GM19463 (cell line): ENCODE measurements around the gene GPR132.
"Not testable (repeated sequence)": the region's sequence is repeated elsewhere in the genome, so short reads cannot be mapped to it uniquely, and the experiment has no call there.

Source experiments
- ATAC-seq: cut with Tn5 transposase; IDR thresholded peaks from one replicate; pipeline ENCODE4 v1.9.1; 2021; ENCODE audit warnings: mild to moderate bottlenecking, moderate library complexity; ENCODE audit not compliant: unreplicated experiment

GPR132 gene, protein sequence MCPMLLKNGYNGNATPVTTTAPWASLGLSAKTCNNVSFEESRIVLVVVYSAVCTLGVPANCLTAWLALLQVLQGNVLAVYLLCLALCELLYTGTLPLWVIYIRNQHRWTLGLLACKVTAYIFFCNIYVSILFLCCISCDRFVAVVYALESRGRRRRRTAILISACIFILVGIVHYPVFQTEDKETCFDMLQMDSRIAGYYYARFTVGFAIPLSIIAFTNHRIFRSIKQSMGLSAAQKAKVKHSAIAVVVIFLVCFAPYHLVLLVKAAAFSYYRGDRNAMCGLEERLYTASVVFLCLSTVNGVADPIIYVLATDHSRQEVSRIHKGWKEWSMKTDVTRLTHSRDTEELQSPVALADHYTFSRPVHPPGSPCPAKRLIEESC

DNA sequence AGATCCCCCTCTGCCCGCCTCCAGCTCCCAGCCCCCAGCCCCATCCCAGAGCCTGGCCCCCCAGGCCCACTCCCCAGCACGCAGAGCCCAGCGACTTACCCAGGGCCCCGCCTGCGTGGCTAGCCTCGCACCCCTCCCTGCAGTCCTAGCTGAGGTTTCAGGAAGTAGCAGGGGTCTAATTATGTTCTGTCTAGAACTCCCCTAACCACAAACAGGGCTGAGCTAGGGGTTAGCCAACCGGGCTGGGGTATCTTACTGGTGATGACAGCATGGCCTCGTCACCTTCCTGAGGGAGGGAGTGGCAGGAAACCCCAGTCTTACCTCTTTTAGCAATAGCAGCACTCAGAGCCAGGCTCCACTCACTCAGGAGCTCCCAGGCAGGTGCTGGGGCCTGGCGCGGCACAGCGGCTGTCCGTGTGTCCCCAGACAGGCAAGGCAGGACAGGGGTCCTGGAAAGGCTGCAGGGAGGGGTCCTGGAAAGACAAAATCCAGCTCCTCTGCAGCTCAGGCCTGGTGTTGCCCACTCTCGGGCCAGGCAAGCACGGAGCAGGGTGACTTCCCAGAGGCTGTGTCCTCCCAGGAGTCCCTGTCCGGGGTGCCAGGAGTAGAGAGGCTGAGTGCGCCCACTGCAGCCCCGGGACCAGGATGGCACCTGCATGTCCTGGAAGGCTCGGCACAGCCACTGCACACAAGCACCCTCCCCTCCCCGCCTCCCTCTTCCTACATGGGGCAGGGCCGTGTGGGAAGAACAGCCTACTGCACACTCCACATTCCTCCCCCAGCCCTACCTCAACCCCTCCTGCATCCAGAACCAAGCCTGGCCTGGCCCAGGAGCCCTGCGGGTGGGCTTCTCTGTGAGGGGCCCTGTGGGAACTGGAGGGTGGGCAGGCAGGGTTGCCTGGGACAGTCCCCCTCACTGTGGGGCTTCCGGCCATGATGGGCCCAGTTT, at the start of gene GPR132:
TSS of gene GPR132 (minus strand) at position 151 of the 949 bp plus-strand sequence. CDS start 10,010 bp downstream, outside the sequence.
- peak; percentile 45 for ATAC-seq

DNA sequence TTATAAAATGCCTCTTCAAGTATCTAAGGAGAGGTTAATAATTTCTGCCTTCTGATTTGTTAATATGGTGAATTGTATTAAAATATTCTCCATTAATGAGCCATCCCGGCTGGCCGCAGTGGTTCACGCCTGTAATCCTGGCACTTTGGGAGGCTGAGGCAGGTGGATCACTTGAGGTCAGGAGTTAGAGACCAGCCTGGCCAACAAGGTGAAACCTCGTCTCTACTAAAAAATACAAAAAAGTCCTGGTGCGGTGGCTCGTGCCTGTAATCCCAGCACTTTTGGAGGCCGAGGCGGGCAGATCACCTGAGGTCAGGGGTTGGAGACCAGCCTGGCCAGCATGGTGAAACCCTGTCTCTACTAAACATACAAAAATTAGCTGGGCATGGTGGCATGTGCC, 44.0 kb upstream of the GPR132 start:
- not testable (repeated sequence) for ATAC-seq

DNA sequence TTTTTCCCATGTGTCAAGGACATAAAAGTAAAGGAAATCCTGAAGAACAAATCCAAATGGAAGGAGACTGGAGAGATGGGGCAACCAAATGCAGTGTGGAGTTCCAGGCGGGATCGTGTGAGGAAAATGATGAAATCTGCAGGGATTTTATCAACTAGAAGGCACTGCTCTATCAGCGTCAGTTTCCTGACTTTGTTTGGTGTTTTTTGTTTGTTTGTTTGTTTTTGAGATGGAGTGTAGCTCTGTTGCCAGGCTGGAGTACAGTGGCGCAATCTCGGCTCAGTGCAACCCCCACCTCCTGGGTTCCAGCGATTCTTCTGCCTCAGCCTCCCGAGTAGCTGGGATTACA, 43.3 kb upstream of the GPR132 start:
- ATAC-seq = no peak

DNA sequence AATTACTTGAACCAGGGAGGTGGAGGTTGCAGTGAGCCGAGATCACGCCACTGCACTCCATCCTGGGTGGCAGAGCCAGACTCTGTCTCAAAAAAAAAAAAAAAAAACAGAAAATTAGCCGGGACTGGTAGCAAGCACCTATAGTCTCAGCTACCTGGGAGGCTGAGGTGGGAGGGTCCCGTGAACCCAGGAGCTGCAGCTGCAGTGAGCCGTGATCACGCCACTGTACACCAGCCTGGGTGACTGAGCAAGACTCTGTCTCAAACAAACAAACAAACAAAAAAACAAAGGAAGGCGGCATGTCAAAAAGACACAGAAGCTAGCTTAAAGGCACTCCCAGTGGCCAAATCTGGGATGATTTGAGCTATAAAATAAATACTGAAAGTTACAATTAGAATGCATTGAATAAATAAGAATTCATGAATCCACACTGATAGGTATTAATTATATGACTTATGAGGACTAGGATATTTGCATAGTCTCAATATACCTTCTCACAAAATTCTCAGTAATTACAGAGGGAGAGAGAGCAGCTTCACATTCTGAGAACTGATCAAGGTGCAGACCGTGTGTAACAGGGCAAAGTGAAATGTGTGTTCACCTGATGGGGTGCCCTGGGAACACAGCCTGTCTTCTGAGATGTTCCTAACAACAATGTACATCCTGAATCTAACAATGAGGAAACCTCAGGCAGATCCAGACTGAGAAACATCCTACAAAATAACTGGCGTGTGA, 42.7 kb upstream of the GPR132 start:
- no peak for ATAC-seq

DNA sequence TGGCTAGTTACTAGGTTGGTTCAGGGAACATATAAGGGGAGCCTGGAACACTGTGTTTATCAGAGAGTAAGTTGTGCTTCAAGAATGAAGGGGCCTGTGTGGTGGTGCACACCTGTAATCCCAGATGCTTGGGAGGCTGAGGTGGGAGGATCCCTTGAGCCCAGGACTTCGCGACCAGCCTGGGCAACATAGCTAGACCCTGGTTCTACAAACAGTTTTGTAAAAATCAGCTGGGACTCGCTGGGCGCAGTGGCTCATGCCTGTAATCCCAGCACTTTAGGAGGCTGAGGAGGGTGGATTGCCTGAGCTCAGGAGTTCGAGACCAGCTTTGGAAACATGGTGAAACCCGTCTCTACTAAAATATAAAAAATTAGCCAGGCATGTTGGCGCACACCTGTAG, 42.1 kb upstream of the GPR132 start:
- no peak for ATAC-seq

DNA sequence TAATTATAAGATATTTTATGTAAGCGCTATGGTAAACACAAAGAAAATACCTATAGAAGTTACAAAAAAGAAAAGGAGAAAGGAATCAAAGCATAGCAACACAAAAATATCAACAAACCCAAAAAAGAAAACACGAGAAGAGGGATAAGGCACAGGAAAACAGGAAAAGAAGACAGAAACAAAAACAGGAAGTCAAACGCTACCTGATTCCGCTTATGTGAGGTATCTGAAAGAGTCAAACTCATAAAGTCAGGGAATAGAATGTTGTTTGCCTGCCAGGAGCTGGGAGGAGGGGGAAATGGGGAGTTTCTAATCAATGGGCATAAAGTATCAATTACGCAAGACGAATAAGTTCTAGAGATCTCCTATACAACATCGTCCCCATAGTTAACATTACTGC, 39.9 kb upstream of the GPR132 start:
- ATAC-seq = no peak

DNA sequence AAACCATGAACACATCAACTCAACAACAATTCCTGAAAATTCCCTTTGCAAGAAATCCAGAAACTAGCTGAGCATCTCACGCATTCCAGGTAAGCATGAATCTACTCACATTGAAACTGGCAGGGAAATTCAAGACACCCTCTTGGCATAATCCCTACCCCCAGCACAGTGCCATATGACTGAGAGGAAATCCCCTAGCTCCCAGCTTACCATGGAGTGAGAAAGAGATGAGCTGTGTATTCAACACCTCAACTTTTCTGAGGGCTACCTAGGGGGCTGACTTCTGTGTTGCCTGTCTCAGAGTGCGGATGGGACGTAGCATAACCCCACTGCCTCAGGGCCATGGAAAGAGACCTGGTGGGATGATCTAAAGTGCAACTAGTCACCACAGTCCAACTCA, 37.7 kb upstream of the GPR132 start:
- no peak for ATAC-seq

DNA sequence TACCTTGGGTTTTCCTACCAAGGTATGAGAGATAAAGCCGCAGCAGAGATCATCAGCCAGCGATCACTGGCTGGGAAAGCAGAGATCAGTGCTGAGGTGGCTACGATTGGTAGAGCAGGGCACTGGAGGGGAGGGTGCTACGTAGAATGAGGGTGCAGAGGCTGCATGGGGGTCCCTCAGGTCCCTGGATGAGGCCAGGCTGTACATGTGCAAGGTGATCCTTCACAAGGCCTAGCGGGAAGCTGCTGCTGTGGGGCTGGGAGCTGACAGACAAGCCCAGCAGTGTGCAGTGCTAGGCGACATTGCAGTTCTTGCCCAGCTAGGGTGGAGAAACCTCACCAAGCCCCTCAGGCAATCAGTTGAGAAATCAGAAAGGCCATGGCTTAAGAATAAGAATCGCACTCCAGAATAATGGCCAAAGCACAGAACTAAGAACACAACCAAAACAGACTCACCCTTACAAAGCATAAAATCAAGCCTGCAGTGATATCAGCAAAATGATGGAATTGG, 37.2 kb upstream of the GPR132 start:
- no peak for ATAC-seq

DNA sequence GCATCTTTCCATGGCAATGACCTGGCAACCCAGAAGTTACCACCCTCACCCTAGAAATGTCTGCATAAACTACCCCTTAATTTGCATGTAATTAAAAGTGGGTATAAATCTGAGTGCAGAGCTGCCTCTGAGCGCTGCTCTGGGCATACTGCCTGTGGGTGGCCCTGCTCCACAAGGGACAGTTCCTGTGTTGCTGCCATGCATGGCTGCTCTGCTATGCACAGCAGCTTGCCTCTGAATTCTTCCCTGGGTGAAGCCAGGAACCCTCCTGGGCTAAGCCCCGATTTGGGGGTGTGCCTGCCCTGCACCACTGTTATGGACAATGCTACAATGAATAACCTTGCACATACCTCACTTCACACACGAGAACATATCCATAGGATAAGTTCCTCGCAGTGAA, 35.7 kb upstream of the GPR132 start:
- no peak for ATAC-seq

DNA sequence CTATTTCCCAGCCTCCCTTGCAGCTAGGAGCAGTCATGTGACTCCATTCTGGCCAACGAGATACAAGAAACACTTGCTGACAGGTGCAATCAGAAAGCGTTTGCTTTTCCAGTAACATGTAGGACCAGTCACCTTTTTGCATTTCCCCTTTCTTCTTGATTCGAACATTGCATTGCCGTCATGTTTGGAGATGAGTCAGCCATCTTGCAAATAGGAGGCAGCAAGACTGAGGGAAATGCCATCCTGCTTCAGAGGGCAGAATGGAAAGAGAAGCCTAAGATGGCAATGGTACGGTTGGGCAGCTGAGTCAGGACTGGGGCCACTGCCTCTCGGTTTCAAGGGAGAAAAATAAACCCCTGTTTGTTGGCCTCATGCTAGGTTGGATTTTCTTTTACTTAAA, 34.5 kb upstream of the GPR132 start:
- no peak for ATAC-seq

DNA sequence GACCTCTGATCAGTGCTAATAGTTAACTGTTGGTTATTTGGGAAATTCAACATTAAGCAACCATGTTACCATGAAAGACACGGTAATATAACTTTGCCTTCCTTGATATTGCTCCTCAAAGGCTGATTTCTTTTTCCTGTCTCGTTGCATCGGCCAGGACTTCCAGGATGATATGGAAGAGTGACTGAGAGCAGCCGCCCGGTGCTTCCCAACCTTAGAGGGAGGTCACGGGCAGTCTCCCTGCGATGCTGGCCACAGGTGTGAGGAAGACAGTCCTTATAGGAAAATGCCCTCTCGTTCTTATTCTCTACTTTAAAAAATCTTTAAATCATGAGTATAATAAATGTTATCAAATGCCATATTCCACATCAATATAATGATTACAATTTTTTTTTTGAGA, 33.1 kb upstream of the GPR132 start:
- ATAC-seq = no peak

DNA sequence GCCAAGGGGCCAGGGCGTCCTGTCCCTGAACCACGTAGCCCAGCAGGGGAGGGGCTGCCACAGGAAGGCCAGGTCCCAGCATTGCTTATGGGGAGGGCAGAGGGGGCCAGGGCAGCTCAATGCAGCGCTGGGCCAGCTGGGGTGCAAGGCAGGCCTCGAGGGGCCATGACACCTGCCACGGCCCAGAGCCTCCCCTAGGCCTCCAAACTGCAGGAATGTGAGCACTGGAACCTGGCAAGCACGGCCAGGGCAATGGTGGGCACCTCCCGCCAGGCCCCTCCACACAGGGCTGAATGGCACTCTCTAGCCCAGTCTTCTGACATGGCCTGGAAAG, 32.5 kb upstream of the GPR132 start:
- no peak for ATAC-seq

DNA sequence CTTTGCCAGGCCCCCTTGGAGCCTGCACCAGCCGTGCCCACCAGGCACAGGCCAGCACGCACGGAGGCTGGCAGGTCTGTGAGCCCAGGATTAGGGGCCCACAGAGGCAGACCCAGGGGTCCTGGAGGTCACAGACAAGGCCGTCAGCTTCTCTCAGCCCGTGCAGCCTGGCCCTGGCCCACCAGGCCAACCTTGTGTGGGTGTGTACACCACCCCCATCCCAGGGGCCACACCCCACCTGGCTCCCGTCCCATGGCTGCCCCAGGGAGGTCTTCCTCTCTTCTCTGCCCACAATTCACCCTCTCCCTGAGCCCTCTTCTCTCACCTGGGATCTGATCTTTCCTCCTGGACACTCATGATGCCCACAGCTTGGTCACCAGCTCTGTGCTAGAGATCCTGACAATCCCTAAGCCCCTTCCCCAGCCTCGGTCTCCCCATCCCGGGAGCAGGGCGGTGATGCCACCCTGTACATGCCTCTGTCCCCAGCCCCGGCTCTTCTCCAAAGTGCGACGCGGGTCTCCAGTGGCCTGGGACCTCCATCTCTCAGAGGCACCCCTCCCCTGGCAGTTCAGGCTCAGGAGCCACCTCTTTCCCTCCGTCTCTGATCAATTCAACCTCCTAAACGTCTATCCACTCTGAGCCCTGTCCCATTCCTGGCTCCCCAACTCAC, 31.1 kb upstream of the GPR132 start:
- ATAC-seq = no peak

DNA sequence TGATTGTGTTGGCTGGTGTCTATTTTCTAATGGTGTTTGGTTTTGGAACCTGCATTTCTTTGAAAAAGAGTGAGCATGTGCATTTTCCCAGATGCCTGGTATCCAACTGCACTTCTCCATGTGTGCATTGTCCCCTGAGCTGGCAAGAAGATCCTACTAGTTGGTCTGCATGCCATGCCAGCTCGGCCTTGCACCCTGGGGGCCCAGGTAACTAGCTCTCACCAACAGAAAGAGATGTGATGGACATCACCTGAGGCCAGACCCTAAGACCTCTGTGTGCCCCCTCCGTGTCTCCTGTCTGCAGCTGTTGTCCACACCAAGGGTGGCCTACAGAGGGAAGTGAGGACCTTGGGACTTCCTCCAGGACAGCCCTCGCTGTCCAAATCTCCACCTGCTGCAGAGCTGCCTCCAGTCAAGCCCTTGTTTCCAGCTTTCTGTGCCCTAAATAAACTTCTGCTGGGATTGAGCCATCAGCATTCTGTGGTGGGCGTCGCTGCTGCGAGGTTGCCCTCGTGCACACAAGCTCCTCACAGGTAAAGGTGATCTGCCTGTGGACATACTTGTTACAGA, 30.1 kb upstream of the GPR132 start:
- no peak for ATAC-seq

DNA sequence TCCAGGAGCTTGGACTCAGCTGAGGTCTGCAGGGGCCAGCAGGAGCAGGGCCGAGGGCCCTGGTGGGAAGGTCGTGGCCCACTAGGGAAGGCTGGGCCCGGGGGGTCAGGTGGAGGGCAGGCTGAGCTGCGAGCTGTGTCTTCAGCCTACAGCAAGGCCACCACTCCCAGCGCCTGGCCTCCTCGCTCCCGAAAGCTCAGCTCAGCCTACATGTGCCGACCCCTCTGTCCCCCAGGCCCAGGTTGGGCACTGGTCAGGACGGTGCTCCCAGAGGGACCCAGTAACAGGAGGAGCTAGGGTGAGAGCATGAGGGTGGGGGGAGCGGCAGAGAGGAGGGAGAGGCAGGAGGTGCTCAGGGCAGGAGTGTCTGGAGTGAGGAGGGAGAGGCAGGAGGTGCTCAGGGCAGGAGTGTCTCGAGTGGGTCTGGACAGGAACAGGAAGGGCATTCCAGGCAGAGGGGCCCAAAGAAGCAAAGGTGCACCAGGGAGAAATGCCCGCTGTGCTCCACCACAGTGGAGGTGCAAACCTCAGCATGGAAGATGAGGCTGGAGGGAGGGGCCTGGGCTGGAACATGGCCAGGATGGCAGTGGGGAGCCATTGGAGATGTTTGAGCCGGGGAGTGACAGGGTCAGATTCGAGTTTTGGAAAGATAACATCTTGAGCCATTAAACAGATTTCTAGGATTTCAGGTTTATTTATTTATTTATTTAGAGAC, 29.1 kb upstream of the GPR132 start:
- ATAC-seq = no peak

DNA sequence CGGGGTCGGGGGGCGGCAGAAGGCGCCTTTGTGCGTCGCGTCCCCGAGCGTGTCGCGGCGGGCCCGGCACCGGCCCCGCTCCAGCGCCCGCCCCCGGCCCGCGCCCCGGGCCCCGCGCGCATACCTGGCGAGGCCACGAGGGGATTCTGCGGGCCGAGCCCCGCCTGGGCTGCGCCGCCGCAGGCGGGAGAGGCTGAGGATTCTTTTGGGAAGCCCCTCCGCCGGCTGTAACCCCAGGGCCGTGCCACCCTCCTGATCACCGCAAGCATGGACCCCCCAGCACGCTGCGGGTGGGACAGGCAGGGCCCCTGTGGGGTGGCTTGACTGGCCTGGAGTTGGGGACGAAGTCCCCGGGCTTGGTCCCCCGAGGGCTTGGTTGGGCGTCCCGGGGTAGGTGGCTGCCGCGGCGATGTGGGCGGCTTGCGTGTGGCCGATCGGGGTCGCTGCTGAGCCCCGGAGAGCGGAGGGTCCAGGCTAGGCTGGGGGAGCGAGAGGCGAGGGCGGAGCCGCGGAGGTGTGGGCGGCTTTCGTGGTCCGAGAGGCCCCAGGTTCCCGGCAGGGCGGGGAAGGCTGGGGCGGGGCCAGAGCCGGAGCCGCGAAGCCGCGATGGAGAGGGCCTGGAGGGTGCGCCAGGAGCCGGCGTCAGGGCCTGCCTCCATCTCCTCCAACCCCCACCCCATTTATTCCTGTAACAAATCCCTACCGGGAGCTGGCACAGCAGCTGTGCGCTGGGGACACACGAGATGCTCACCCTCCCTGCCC, 28.4 kb upstream of the GPR132 start:
- ATAC-seq = peak; percentile 74

DNA sequence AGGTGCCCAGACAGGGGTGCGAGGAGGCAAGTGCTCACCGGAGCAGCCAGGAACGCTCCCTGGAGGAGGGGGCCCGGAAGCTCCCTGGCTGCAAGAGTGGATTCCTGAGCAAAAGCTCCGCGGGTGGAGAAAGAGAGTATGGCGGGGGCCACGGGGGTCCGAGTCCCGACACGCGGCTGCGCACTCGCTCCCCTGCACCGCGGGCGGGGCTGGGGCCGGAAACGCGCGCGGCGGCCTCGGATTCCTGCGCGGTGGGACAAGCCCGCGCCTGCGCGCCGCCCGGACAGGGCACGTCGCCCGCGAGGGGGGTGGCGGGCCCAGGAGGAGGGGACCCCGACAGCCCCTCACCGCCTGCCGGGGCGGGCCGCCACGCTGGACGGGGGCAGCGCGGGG, 27.8 kb upstream of the GPR132 start:
- ATAC-seq = peak; percentile 37

DNA sequence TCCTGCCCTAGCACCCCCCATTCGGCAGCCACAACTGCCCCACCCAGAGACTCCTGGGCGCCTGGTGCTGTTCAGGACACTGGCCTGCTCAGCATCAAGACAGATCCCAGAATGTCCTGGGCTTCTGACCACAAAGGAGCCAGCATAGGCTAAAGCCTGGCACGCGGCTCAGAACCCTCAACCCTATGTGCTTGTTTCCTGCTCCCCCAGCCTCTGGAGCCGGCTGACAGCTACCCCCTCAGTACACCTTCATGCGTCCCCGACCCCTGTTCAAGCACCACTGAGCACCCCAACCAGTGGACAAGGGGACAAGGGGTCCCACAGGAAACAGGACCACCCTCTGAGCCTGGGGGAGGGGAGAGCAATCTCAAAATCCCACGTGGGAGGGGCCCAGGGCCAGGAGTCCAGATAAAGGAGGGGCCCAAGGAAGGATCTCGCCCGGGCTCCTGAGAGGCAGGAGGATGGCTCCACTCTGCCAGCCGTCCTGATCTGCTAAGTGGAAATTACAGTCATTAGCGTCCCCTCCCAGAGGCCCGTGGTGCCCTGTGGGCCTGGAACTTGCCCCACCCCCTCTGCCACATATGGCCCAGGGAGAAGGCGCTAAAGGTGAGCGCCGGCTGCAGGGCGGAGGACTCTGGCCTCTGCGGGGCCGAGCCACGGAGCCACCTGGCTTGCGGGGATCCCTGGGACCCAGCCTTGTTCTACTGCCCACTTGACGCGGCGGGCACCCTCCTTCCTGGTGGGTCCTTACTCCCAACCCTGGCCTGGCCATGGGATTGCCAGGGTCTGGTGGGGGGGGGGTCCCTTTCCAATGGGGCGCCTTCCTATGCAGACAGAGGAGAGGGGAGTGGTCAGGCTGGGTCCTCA, 27.2 kb upstream of the GPR132 start:
- ATAC-seq = no peak
